ENCODE results near the gene COX8C. TPM values are rescaled to one million over a fixed set of nuclear protein-coding genes. Genes with fewer than 3 reads are reported as not detected.
"Not testable (repeated sequence)": the region's sequence is repeated elsewhere in the genome, so short reads cannot be mapped to it uniquely, and the experiment has no call there.

Gene COX8C
- total RNA-seq, 1 donor from 2014 or later: not detected

DNA sequence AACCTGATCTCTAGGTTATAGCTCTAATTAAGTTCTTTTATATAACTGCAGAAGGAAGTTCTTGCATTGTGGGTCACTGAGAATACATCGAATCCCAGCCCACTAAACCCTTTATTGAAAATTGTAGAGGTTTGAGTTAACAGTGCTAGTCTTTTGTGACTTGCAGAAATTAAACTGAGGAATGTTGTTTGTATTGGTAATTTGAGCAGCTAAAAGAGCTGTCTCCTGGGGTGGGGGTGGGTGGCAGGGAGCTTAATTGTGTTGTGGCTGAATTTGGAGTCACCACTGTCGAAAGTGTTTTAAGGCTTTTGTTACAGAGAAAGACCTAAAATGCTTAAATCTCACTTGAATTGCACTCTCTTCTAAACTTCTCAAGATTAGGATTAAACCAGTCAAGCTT lies 3.2 kb upstream of the COX8C start:
- Histone ChIP-seq H3K4me3 (no peak overlapping the region), H3K9me3 (no peaks in the 10 kb centered on the region), H3K36me3 (no peaks in the 10 kb centered on the region), H3K27me3 (ENCODE audit: low read depth) (no peaks in the 10 kb centered on the region), H3K4me1 (no peaks in the 10 kb centered on the region), H3K27ac (no peak overlapping the region)
- TF ChIP-seq CTCF (IDR thresholded peaks at IDR 0.05): no peak
- intact Hi-C loops (cut with DNase I): no loop called here
- ATAC-seq (no peak), DNase-seq (no peak)

DNA sequence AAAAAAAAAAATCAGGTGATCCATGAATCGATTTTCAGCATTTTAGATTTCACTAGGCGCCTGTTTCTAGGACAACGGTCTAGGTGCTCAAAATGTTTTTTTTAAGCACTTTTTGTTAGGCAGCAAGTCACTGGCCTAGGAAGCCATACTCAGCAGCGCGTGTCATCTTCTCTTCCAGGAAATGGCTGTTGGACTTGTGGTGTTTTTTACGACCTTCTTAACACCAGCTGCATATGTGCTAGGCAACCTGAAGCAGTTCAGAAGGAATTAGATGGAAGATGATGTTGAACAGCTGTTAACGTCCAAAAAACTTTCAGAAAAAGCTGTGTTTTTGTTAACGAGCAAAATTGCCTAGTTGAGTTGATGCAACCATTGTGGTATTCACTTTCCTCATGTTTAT lies 868 bp downstream of the COX8C start:
- Histone ChIP-seq H3K4me3 (no peak overlapping the region), H3K27ac (no peak overlapping the region), H3K36me3 (no peaks in the 10 kb centered on the region), H3K27me3 (ENCODE audit: low read depth) (no peaks in the 10 kb centered on the region), H3K4me1 (no peaks in the 10 kb centered on the region), H3K9me3 (no peaks in the 10 kb centered on the region)
- DNase-seq (no peak), ATAC-seq (no peak)
- intact Hi-C loops (cut with DNase I): no loop called here
- no peak for TF ChIP-seq CTCF (IDR thresholded peaks at IDR 0.05)

GRCh38 chr14:93348292-93348691 lies 1.3 kb downstream of the COX8C start:
- Histone ChIP-seq H3K4me3 (no peak overlapping the region), H3K27me3 (ENCODE audit: low read depth) (no peaks in the 10 kb centered on the region), H3K9me3 (no peaks in the 10 kb centered on the region), H3K4me1 (no peaks in the 10 kb centered on the region), H3K27ac (no peak overlapping the region), H3K36me3 (no peaks in the 10 kb centered on the region)
- TF ChIP-seq CTCF (IDR thresholded peaks at IDR 0.05): no peak
- DNase-seq (no peak), ATAC-seq (no peak)
- intact Hi-C loops (cut with DNase I): no loop called here

- H3K27me3 ChIP-seq (ENCODE audit: low read depth); H3K36me3 ChIP-seq; ATAC-seq; DNase-seq; H3K4me1 ChIP-seq; intact Hi-C loops (cut with DNase I); H3K4me3 ChIP-seq; H3K27ac ChIP-seq; H3K9me3 ChIP-seq: not testable (repeated sequence)
Measured at GRCh38 chr14:93354873-93355272, 7.9 kb downstream of the COX8C start.

- no peak for TF ChIP-seq CTCF (IDR thresholded peaks at IDR 0.05)
- no peaks in the 10 kb centered on the region for H3K27me3 ChIP-seq (ENCODE audit: low read depth)
- no peak for DNase-seq
Measured at GRCh38 chr14:93368996-93369712, 22.2 kb downstream of the COX8C start.

GRCh38 chr14:93369713-93370266 lies 22.8 kb downstream of the COX8C start:
- intact Hi-C loops (cut with DNase I): no loop called here
- H3K27ac ChIP-seq: no peak overlapping the region
- ATAC-seq (peak; percentile 43 to 54), DNase-seq (no peak)
- no peaks in the 10 kb centered on the region for H3K9me3 ChIP-seq
- no peaks in the 10 kb centered on the region for H3K4me1 ChIP-seq
- H3K27me3 ChIP-seq (ENCODE audit: low read depth): no peaks in the 10 kb centered on the region
- no peak overlapping the region for H3K4me3 ChIP-seq
- TF ChIP-seq CTCF (IDR thresholded peaks at IDR 0.05): no peak
- H3K36me3 ChIP-seq: no peaks in the 10 kb centered on the region

More at GRCh38 chr14:93368996-93369712, 22.2 kb downstream of the COX8C start:
- intact Hi-C loops (cut with DNase I): no loop called here
- Histone ChIP-seq H3K4me1 (no peaks in the 10 kb centered on the region), H3K4me3 (no peak overlapping the region), H3K36me3 (no peaks in the 10 kb centered on the region), H3K9me3 (no peaks in the 10 kb centered on the region), H3K27ac (no peak overlapping the region)
- ATAC-seq: no peak

Measured in lower lobe of right lung (tissue), 2 donors.